Measurements from ENCODE around the gene LEKR1.
"Not testable (repeated sequence)": the region's sequence is repeated elsewhere in the genome, so short reads cannot be mapped to it uniquely, and the experiment has no call there.

LEKR1 gene

GRCh38 chr3:156816794-156817645 lies 9.1 kb upstream of the LEKR1 start:
- Histone ChIP-seq H3K4me3 (ENCODE audit: insufficient read length, low read depth) (peak overlapping the region; percentile 36), H3K9me3 (ENCODE audit: insufficient read depth, low read length) (no peaks in the 10 kb centered on the region), H3K9ac (ENCODE audit: insufficient read length, low read depth) (peak overlapping the region; percentile 67), H3K27me3 (ENCODE audit: insufficient read depth, insufficient read length) (peaks cover 23% of the 10 kb centered on the region), H3K36me3 (ENCODE audit: insufficient read depth, insufficient read length, low read length) (no peaks in the 10 kb centered on the region), H3K4me1 (ENCODE audit: insufficient read depth, insufficient read length) (no peaks in the 10 kb centered on the region)
- TF ChIP-seq YY1 (IDR thresholded peaks at IDR 0.05; ENCODE audit: insufficient read depth, insufficient read length): no peak
- TF ChIP-seq ZNF274 (IDR thresholded peaks at IDR 0.05; ENCODE audit: low read depth, low read length): no peak
- peak; percentile 79 for DNase-seq (ENCODE audit: low read depth, low spot score)

- no peaks in the 10 kb centered on the region for H3K36me3 ChIP-seq (ENCODE audit: insufficient read depth, insufficient read length, low read length)
- no peak for DNase-seq (ENCODE audit: low read depth, low spot score)
- no peaks in the 10 kb centered on the region for H3K4me1 ChIP-seq (ENCODE audit: insufficient read depth, insufficient read length)
- peaks cover 23% of the 10 kb centered on the region for H3K27me3 ChIP-seq (ENCODE audit: insufficient read depth, insufficient read length)
- H3K9ac ChIP-seq (ENCODE audit: insufficient read length, low read depth): peak overlapping the region; percentile 67
- H3K4me3 ChIP-seq (ENCODE audit: insufficient read length, low read depth): no peak overlapping the region
- no peaks in the 10 kb centered on the region for H3K9me3 ChIP-seq (ENCODE audit: insufficient read depth, low read length)
- no peak for TF ChIP-seq SUZ12 (IDR thresholded peaks at IDR 0.05; ENCODE audit: extremely low read depth, insufficient read depth, insufficient read length)
- no peak for TF ChIP-seq YY1 (IDR thresholded peaks at IDR 0.05; ENCODE audit: insufficient read depth, insufficient read length)
- no peak for TF ChIP-seq ZNF274 (IDR thresholded peaks at IDR 0.05; ENCODE audit: low read depth, low read length)
These were observed 8.4 kb upstream of the LEKR1 start for GRCh38 chr3:156817646-156818272.

GRCh38 chr3:156818273-156818651 lies 7.9 kb upstream of the LEKR1 start:
- H3K4me3 ChIP-seq (ENCODE audit: insufficient read length, low read depth): no peak overlapping the region
- no peaks in the 10 kb centered on the region for H3K9me3 ChIP-seq (ENCODE audit: insufficient read depth, low read length)
- H3K27me3 ChIP-seq (ENCODE audit: insufficient read depth, insufficient read length): peaks cover 23% of the 10 kb centered on the region
- H3K36me3 ChIP-seq (ENCODE audit: insufficient read depth, insufficient read length, low read length): no peaks in the 10 kb centered on the region
- no peak for TF ChIP-seq YY1 (IDR thresholded peaks at IDR 0.05; ENCODE audit: insufficient read depth, insufficient read length)
- no peak for TF ChIP-seq SUZ12 (IDR thresholded peaks at IDR 0.05; ENCODE audit: extremely low read depth, insufficient read depth, insufficient read length)
- no peak for TF ChIP-seq ZNF274 (IDR thresholded peaks at IDR 0.05; ENCODE audit: low read depth, low read length)
- no peaks in the 10 kb centered on the region for H3K4me1 ChIP-seq (ENCODE audit: insufficient read depth, insufficient read length)
- no peak overlapping the region for H3K9ac ChIP-seq (ENCODE audit: insufficient read length, low read depth)
- no peak for DNase-seq (ENCODE audit: low read depth, low spot score)

GRCh38 chr3:156818890-156819289 lies 7.3 kb upstream of the LEKR1 start:
- H3K4me3 ChIP-seq (ENCODE audit: insufficient read length, low read depth): no peak overlapping the region
- no peaks in the 10 kb centered on the region for H3K36me3 ChIP-seq (ENCODE audit: insufficient read depth, insufficient read length, low read length)
- H3K27me3 ChIP-seq (ENCODE audit: insufficient read depth, insufficient read length): peaks cover 23% of the 10 kb centered on the region
- H3K4me1 ChIP-seq (ENCODE audit: insufficient read depth, insufficient read length): no peaks in the 10 kb centered on the region
- no peaks in the 10 kb centered on the region for H3K9me3 ChIP-seq (ENCODE audit: insufficient read depth, low read length)
- DNase-seq (ENCODE audit: low read depth, low spot score): no peak
- H3K9ac ChIP-seq (ENCODE audit: insufficient read length, low read depth): no peak overlapping the region
- no peak for TF ChIP-seq ZNF274 (IDR thresholded peaks at IDR 0.05; ENCODE audit: low read depth, low read length)
- no peak for TF ChIP-seq YY1 (IDR thresholded peaks at IDR 0.05; ENCODE audit: insufficient read depth, insufficient read length)
- no peak for TF ChIP-seq SUZ12 (IDR thresholded peaks at IDR 0.05; ENCODE audit: extremely low read depth, insufficient read depth, insufficient read length)

DNA sequence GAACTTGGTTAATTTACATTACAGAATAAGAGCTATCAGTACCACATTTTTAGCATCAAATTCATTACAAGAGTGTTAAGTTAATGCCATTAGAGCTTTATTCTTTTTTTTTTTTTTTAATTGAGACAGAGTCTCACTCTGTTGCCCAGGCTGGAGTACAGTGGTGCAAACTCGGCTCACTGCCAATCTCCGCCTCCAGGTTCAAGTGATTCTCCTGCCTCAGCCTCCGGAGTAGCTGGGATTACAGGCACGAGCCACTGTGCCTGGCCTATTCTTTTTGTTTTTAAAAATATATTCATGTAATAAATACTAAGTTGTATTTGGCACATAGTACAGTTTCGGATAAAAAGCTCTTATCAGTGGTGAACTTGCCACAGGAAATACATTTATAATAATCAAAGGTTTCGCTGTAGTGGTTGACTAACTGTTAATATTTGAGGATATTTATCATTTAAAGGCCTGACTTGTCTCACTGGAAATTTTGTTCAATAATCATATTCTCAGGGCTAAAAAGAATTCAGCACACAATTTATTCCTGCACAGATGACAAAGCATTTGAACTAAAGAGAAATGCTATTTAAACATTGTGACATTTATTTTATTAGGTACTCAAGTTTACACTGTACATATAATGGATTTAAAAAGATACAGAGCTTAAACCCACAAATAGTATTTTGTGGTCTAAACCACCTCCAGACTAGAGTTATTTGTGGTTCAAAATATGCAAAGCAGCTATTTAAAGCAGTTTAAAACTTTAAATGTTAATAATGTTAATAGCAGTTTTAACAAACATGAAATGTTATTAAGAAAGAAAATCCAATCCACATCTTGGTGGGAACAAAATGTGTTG lies 6.1 kb upstream of the LEKR1 start:
- Histone ChIP-seq H3K4me3 (ENCODE audit: insufficient read length, low read depth) (no peak overlapping the region), H3K9me3 (ENCODE audit: insufficient read depth, low read length) (no peaks in the 10 kb centered on the region), H3K9ac (ENCODE audit: insufficient read length, low read depth) (no peak overlapping the region), H3K36me3 (ENCODE audit: insufficient read depth, insufficient read length, low read length) (no peaks in the 10 kb centered on the region), H3K4me1 (ENCODE audit: insufficient read depth, insufficient read length) (no peaks in the 10 kb centered on the region), H3K27me3 (ENCODE audit: insufficient read depth, insufficient read length) (peaks cover 23% of the 10 kb centered on the region)
- no peak for DNase-seq (ENCODE audit: low read depth, low spot score)
- TF ChIP-seq YY1 (IDR thresholded peaks at IDR 0.05; ENCODE audit: insufficient read depth, insufficient read length) (no peak), ZNF274 (IDR thresholded peaks at IDR 0.05; ENCODE audit: low read depth, low read length) (no peak)

GRCh38 chr3:156820692-156821080 lies 5.5 kb upstream of the LEKR1 start:
- no peak for TF ChIP-seq ZNF274 (IDR thresholded peaks at IDR 0.05; ENCODE audit: low read depth, low read length)
- TF ChIP-seq SUZ12 (IDR thresholded peaks at IDR 0.05; ENCODE audit: extremely low read depth, insufficient read depth, insufficient read length): no peak
- TF ChIP-seq YY1 (IDR thresholded peaks at IDR 0.05; ENCODE audit: insufficient read depth, insufficient read length): no peak
- Histone ChIP-seq H3K4me3 (ENCODE audit: insufficient read length, low read depth) (no peak overlapping the region), H3K36me3 (ENCODE audit: insufficient read depth, insufficient read length, low read length) (no peaks in the 10 kb centered on the region), H3K9me3 (ENCODE audit: insufficient read depth, low read length) (no peaks in the 10 kb centered on the region), H3K27me3 (ENCODE audit: insufficient read depth, insufficient read length) (peaks cover 19% of the 10 kb centered on the region), H3K4me1 (ENCODE audit: insufficient read depth, insufficient read length) (no peaks in the 10 kb centered on the region), H3K9ac (ENCODE audit: insufficient read length, low read depth) (no peak overlapping the region)
- DNase-seq (ENCODE audit: low read depth, low spot score): no peak

DNA sequence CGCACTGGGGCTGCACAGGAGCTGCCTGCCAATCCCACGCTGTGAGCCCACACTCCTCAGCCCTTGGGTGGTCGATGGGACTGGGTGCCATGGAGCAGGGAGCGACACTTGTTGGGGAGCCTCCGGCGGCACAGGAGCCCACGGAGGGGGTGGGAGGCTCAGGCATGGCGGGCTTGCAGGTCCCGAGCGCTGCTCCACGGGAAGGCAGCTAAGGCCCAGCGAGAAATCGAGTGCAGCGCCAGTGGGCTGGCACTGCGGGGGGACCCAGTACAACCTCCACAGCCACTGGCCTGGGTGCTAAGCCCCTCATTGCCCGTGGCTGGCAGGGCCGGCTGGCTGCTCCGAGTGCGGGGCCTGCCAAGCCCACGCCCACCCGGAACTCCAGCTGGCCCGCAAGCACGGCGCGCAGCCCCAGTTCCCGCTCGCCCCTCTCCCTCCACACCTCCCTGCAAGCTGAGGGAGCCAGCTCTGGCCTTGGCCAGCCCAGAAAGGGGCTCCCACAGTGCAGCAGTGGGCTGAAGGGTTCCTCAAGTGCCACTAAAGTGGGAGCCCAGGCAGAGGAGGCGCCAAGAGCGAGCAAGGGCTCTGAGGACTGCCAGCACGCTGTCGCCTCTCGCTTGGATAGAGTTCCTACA lies 3.4 kb upstream of the LEKR1 start:
- H3K36me3 ChIP-seq (ENCODE audit: insufficient read depth, insufficient read length, low read length); DNase-seq (ENCODE audit: low read depth, low spot score); H3K9me3 ChIP-seq (ENCODE audit: insufficient read depth, low read length); H3K4me3 ChIP-seq (ENCODE audit: insufficient read length, low read depth); H3K4me1 ChIP-seq (ENCODE audit: insufficient read depth, insufficient read length); H3K27me3 ChIP-seq (ENCODE audit: insufficient read depth, insufficient read length); H3K9ac ChIP-seq (ENCODE audit: insufficient read length, low read depth): not testable (repeated sequence)
